AG10803 (cell line): ENCODE measurements around the gene CAVIN1.

ENCODE experiments used
- DNase-seq: peaks from one replicate; pipeline ENCODE4 v3.0.0; 2010; ENCODE audit warnings: low read depth
- H3K4me3 ChIP-seq: 2 replicates; pipeline ENCODE4 v1.5.1; 2011; ENCODE audit warnings: mild to moderate bottlenecking, low read length, control low read depth
- TF ChIP-seq, protein P1 (sequence below): conservative IDR thresholded peaks from 2 replicates; pipeline ENCODE4 v1.5.1; 2011; ENCODE audit warnings: mild to moderate bottlenecking, low read length, control low read depth, inconsistent platforms

The CAVIN1 gene

DNA sequence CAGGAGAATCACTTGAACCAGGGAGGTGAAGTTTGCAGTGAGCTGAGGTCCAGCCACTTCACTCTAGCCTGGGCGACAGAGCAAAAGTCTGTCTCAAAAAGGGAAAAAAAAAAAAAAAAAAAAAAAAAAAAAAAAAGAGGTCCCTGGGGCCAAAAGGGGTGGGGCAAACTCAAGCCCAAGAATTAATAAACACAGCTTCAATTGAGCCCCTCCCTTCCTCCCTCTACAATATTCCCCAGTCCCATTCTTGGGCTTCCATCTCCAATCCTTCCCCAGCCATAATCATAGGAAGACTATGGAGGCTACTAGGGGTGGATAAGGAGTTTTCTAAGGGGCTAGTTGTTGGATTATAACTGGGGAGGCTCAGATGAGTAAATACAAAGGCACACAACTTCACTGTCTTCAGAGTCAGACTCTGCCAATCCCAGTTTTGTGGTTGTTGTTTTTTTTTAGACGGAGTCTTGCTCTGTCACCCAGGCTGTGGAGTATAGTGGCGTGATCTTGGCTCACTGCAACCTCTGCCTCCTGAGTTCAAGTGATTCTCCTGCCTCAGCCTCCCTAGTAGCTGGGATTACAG, 9.5 kb downstream of the CAVIN1 start:
- no peak for DNase-seq
- H3K4me3 ChIP-seq = no peak overlapping the region
- TF ChIP-seq, protein P1, sequence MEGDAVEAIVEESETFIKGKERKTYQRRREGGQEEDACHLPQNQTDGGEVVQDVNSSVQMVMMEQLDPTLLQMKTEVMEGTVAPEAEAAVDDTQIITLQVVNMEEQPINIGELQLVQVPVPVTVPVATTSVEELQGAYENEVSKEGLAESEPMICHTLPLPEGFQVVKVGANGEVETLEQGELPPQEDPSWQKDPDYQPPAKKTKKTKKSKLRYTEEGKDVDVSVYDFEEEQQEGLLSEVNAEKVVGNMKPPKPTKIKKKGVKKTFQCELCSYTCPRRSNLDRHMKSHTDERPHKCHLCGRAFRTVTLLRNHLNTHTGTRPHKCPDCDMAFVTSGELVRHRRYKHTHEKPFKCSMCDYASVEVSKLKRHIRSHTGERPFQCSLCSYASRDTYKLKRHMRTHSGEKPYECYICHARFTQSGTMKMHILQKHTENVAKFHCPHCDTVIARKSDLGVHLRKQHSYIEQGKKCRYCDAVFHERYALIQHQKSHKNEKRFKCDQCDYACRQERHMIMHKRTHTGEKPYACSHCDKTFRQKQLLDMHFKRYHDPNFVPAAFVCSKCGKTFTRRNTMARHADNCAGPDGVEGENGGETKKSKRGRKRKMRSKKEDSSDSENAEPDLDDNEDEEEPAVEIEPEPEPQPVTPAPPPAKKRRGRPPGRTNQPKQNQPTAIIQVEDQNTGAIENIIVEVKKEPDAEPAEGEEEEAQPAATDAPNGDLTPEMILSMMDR = no peak

DNA sequence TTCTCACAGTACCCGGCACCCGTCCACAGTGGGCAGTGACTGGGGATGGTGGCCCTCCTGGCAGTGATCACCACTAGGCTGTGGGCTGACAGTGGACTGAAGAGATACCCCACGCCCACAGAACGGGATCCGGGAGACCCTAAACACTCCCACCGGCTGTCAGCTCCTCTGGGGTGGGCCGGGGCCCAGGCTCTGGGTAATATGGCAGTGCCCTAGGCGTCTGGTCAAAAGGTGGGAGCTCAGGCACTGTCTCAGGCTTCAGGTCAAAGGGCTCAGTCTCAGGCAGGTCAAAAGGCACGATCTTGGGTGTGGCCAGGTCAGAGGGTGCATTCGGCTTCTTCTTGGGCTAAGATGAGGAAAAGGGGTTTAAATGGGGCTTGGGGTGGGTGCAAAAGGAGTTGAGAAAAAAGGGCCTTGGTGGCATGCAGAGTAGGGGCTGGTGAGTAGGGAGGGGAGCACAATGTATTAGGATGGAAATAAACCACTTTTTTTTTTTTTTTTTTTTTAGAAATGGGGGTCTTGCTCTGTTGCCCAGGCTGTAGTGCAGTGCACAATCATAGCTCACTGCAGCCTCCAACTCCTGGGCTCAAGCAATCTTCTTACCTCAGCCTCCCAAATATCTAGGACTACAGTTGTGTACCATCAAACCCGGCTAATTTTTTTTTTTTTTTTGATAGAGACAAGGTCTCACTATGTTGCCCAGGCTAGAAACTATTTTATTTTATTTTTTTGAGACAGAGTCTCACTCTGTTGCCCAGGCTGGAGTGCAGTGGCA, 11.0 kb downstream of the CAVIN1 start:
- TF ChIP-seq, protein P1 = no peak
- peak overlapping the region; percentile 24; the same call in 1 of the 2 replicates for H3K4me3 ChIP-seq
- DNase-seq = no peak

DNA sequence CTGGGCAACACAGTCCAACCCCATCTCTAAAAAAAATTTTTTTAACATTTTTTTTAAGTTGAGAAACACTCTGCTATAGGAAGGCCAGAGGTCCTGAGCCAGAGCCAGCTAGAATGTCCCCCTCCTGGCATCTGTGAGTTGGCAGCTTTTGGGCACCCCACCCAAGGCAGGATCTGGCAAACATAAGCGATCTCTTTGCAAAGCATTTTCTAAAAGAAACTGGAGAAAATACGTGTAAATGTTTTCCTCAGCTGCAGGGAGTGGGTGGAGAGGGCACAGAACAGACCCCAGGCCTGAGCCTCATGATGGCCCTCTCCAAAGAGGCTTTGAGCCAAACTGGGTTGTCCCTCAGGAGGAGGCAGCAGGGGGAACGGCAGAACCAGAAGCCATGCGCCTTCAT, 11.7 kb downstream of the CAVIN1 start:
- TF ChIP-seq, protein P1 = no peak
- H3K4me3 ChIP-seq = peak overlapping the region; percentile 24
- DNase-seq = no peak

DNA sequence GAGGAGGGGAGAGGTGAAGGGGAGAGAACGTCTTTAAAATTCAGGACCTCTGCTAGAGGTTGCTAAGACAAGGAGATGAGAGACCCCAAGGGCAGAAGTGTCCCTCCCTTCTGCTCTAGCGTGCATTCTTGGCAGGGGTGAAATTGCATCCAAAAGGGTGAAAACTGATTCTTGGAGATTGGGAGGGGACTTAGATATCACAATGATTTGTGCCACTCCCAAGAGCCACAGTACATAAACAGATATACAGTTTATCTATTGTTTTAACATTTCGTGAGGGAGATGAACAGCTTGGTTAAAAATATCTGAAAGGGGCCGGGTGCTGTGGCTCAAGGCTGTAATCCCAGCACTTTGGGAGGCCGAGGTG, 12.8 kb downstream of the CAVIN1 start:
- no peak for DNase-seq
- TF ChIP-seq, protein P1 = no peak
- 0 out of 2 replicates have a peak overlapping the region, but pooled peaks have one; percentile 12 for H3K4me3 ChIP-seq

DNA sequence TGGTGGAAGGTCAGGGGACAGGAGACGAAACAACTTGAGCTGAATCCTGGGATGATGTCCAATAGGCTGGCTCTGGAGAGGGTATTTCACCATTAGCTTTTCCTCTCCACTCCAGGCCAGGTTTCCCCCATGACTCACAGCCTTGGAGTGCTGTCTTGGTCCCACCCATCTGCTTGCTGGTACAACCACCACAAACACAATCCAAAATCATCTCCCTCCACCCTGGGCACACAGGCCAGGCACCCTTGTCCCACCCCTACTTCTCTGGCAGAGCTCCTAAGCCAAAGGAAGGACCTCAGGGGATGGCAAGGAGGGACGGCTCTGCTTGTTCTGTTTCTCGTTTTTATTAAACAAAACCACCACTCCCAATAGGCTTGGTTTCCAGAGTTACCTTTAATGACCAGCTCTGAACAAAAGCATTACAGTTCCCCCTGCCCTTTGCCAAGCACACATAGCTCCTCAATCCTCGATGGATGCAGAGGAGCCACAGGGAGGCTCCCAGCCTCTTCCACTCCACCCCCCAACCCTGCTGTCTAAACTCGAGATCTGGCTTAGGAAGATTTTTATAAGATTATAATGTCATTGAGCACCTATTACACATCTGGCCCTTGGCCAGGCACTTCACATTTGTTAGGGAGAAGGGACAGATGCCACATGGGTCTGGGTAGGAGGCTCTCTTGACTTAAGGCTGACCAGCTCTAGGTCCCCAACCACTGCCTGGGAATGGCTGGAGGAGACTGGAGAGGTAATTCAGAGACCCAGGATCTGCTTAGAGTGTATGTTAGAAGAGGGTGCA, 13.3 kb downstream of the CAVIN1 start:
- peak overlapping the region; percentile 12 for H3K4me3 ChIP-seq
- peak; percentile 95 for DNase-seq
- TF ChIP-seq, protein P1 = no peak

DNA sequence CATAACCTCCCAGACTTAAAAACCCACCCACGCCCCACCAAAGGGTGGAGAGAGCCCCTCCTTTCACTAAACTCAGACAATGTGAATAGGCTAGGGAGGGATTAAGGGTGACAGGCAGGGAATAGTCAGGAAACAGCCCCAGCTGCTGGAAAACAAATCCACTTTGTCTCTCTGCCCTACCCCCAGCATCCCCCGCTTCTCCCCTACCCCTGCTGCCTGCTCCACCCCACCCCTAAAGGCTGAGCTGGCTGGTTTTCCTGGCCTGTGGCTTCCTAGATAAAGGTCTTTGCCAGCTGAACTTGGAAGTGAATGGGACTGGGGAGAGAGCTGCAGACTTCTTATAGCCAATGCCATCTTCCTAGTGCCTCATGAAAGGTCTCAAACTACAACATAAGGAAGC, 15.0 kb downstream of the CAVIN1 start:
- H3K4me3 ChIP-seq = no peak overlapping the region
- DNase-seq = no peak
- TF ChIP-seq, protein P1 = no peak
